ENCODE measurements around the gene BSN. TPM values are rescaled to one million over a fixed set of nuclear protein-coding genes. Genes with fewer than 3 reads are reported as not detected.
"Not testable (repeated sequence)": the region's sequence is repeated elsewhere in the genome, so short reads cannot be mapped to it uniquely, and the experiment has no call there.

The BSN gene
- total RNA-seq, 2 experiments from 2014 or later, result 0.03 to 0.05 TPM

GRCh38 chr3:49684453-49684852 lies 130.2 kb downstream of the BSN start:
- POLR2A ChIA-PET, CTCF ChIA-PET, H3K4me3 Mint-ChIP-seq, H3K27ac Mint-ChIP-seq, H3K9me3 Mint-ChIP-seq, DNase-seq: not testable (repeated sequence)
- Mint-ChIP-seq H3K4me1 (peaks cover 15% of the 10 kb centered on the region), H3K36me3 (ENCODE audit: low read depth) (peaks cover 17% of the 10 kb centered on the region), H3K27me3 (peaks cover 12% of the 10 kb centered on the region)

DNA sequence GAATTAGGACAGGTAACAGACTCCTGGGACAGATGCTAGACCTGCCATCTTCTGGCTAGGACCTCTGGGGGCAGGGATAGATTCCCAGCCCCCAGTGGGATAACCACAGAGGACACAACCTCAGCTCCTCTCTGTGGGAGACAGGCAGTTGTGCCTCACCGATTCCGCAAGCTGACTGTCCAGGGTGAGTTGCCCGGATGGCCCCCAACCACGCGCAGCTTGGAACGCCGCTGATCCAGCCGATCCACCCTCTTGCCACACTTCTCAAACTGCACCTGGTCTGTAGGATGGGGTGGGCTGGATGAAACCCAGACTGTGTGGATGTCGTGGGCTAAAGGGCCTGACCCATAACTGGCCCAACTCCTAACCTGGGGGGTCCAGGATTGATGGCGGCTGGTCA lies 130.8 kb downstream of the BSN start:
- H3K4me3 Mint-ChIP-seq, CTCF ChIA-PET, DNase-seq, H3K27ac Mint-ChIP-seq, H3K9me3 Mint-ChIP-seq: not testable (repeated sequence)
- H3K4me1 Mint-ChIP-seq, result peaks cover 22% of the 10 kb centered on the region
- H3K36me3 Mint-ChIP-seq (ENCODE audit: low read depth), result peaks cover 14% of the 10 kb centered on the region
- POLR2A ChIA-PET, result interaction anchor here (0.6 kb wide), 1 partner anchor 220 kb away, joined by 3 read pairs; no protein-coding TSS in a partner anchor
- H3K27me3 Mint-ChIP-seq, result peaks cover 12% of the 10 kb centered on the region

- H3K36me3 Mint-ChIP-seq (ENCODE audit: low read depth), result peaks cover 13% of the 10 kb centered on the region
- DNase-seq, H3K27ac Mint-ChIP-seq, H3K4me3 Mint-ChIP-seq, H3K9me3 Mint-ChIP-seq, POLR2A ChIA-PET, CTCF ChIA-PET: not testable (repeated sequence)
- H3K4me1 Mint-ChIP-seq, result peaks cover 29% of the 10 kb centered on the region
- H3K27me3 Mint-ChIP-seq, result peaks cover 12% of the 10 kb centered on the region
Measured at GRCh38 chr3:49685846-49686245, 131.6 kb downstream of the BSN start.

DNA sequence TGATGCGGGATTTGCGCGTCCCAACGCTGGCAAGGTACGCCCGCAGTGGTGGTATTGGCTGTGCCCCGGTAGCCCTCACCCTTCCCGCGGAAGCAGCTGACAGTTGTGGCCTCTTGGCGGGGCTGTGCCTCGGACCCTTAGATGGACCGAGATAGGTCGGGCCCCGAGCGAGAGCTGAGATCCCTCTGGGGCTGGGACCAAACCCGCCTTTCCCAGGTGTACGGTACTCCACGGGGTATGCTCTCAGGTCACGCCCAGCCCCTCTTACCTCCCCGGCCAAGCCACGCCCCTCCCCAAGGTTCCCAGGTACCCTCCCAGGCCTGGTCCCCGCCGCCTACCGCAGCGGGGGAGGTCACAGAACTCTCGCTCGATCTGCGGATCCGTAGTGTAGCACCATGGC lies 132.1 kb downstream of the BSN start:
- H3K9me3 Mint-ChIP-seq, DNase-seq, H3K4me3 Mint-ChIP-seq, CTCF ChIA-PET, H3K27ac Mint-ChIP-seq, POLR2A ChIA-PET: not testable (repeated sequence)
- H3K27me3 Mint-ChIP-seq, result peaks cover 12% of the 10 kb centered on the region
- peaks cover 13% of the 10 kb centered on the region for H3K36me3 Mint-ChIP-seq (ENCODE audit: low read depth)
- H3K4me1 Mint-ChIP-seq, result peaks cover 32% of the 10 kb centered on the region

DNA sequence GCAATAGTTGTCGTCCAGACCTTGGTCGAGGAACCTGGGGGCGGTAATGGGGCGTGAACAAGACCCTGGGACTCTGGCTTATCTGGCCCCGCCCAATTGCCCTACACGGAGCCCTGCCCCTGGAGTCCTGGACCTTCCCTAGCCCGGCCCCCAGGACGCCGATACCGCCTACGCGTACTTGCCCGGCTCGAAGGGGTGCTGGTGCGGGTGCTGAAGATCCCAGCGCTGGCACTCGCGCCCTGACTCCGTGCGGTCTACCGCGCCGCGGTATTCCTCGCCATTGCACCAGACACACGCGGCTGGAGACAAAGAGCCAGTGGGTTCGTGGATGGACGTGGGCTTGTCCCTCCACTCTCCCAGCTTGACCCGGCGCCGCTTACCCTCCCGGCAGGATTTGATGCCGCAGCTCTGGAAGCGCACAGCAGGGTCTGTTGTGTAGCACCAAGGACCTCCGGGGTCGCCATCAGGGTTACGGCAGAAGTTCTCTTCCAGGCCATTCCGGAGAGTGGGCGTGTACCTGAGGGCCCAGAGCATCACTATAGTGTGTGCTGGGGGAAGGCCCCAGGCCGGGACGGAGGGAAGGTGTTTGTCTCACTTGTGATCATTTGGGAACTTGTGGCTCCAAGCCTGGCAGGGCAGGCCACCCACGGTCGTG lies 132.6 kb downstream of the BSN start:
- H3K9me3 Mint-ChIP-seq, POLR2A ChIA-PET, H3K27ac Mint-ChIP-seq, H3K4me3 Mint-ChIP-seq, CTCF ChIA-PET, DNase-seq: not testable (repeated sequence)
- Mint-ChIP-seq H3K4me1 (peaks cover 33% of the 10 kb centered on the region), H3K36me3 (ENCODE audit: low read depth) (peaks cover 13% of the 10 kb centered on the region), H3K27me3 (peaks cover 12% of the 10 kb centered on the region)

GRCh38 chr3:49687424-49687795 lies 133.1 kb downstream of the BSN start:
- DNase-seq, CTCF ChIA-PET, POLR2A ChIA-PET, H3K9me3 Mint-ChIP-seq, H3K27ac Mint-ChIP-seq, H3K4me3 Mint-ChIP-seq: not testable (repeated sequence)
- Mint-ChIP-seq H3K4me1 (peaks cover 33% of the 10 kb centered on the region), H3K36me3 (ENCODE audit: low read depth) (peaks cover 13% of the 10 kb centered on the region), H3K27me3 (peaks cover 12% of the 10 kb centered on the region)

DNA sequence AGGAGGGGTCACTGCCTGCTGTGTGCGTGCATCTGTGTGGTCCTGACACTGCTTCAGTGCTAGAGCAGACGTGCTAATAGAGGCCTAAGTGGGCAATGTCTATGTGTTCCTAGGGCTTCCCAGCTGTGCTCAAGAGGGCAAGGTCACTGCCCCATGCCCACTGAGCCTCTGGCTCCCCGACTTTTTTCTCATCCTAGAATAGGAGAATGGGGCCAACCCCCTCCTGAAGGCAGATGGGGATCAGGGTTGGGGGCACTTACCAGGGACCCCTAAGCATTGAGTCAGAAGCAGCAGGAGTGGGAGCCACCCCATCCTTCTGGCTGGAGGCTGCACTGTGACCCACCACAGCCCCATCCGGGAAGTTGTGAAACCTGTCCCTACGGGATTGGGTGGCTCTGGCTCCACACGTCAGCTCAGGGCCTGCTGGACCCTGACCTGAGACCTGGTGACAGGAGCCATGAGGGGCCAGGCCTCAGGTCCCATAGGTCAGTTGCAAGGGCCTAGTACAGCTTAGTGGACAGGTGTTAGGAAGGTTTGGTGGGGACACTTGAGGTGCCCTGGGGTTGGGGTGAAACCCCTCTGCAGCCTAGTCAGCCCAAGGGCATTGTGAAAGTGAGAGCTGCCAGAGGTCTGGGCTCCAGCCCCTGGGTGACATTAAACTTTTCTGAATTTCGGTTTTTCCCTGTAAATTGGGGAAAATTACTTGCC lies 134.2 kb downstream of the BSN start:
- POLR2A ChIA-PET, result interaction anchor here (1.2 kb wide), 1 partner anchor 149 kb away, joined by 6 read pairs; no protein-coding TSS in a partner anchor
- peak overlapping the region; percentile 97 for H3K4me3 Mint-ChIP-seq
- H3K27ac Mint-ChIP-seq, result peak overlapping the region; percentile 87
- H3K9me3 Mint-ChIP-seq; CTCF ChIA-PET; DNase-seq; H3K36me3 Mint-ChIP-seq (ENCODE audit: low read depth): not testable (repeated sequence)
- peaks cover 33% of the 10 kb centered on the region for H3K4me1 Mint-ChIP-seq
- peaks cover 12% of the 10 kb centered on the region for H3K27me3 Mint-ChIP-seq

DNA sequence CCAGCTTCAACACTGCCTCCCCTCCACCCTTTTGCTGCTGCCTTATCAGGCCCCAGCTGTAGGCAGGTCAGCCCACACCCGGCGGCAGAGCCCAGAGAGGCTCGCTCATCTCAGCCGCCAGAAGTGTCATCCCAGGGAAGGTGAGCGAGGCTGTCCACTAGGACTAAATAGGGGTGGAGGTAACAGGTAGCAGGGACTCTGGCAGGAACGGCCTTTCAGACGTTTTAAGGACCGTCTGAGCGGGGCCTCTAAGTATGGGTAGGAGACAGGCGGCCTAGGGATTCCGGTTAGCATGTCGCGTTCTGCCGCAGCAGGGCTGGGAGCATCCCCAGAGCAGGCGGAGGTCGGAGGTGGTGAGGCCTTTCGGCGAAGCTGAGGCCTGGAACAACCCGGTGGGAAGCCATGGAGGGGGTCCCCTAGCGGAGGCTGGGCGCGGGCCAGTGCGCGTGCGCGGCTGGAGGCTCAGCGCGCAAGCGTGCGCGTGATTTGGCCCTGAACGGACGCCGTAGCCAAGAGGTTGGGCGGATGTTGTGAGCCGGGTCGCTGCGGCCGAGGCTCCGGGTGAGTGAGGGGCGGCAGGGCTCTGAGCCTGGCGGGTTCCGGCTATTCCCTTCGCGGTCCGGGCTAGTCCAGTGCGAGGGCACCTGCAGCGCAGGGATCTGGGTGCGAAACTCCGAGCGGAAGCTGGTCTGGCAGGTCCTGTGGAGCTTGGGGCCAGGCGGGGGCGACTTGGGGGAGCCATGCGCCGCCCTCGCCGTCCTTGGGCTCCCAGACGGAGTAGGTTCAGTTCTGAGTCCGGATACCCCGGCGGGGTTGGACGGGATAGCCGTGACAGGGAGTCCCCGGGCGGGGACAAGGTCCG lies 135.0 kb downstream of the BSN start, which contains the start of the genes MST1 and RNF123:
TSS of gene MST1 (minus strand) at position 429 of the 862 bp plus-strand sequence. CDS start 783 bp downstream, outside the sequence.
TSS of gene RNF123 (plus strand) at position 512 of the 862 bp plus-strand sequence. CDS start 1,609 bp downstream, outside the sequence.
- DNase-seq, result peak; percentile 93
- Mint-ChIP-seq H3K27me3 (peaks cover 12% of the 10 kb centered on the region), H3K4me3 (peak within 1 kb of the TSS; percentile 97), H3K36me3 (ENCODE audit: low read depth) (peaks cover 7% of the 10 kb centered on the region), H3K27ac (peak within 1 kb of the TSS; percentile 87), H3K4me1 (peaks cover 33% of the 10 kb centered on the region), H3K9me3 (no peaks in the 10 kb centered on the region)
- ChIA-PET POLR2A (interaction anchor here (0.6 to 1.2 kb wide), 3 partner anchors 35 to 149 kb away, joined by 3 to 6 read pairs (median 3); no protein-coding TSS in a partner anchor), CTCF (interaction anchor here (0.8 kb wide), 1 partner anchor 77 kb away, joined by 3 read pairs; no protein-coding TSS in a partner anchor)

GRCh38 chr3:49689908-49690624 lies 135.8 kb downstream of the BSN start:
- H3K4me3 Mint-ChIP-seq, result peak overlapping the region; percentile 97
- H3K36me3 Mint-ChIP-seq (ENCODE audit: low read depth); H3K9me3 Mint-ChIP-seq; DNase-seq: not testable (repeated sequence)
- peak overlapping the region; percentile 87 for H3K27ac Mint-ChIP-seq
- H3K27me3 Mint-ChIP-seq, result peaks cover 12% of the 10 kb centered on the region
- ChIA-PET CTCF (interaction anchor here (0.8 kb wide), 1 partner anchor 78 kb away, joined by 3 read pairs; no protein-coding TSS in a partner anchor), POLR2A (interaction anchor here (0.6 to 1.2 kb wide), 3 partner anchors 34 to 150 kb away, joined by 3 to 6 read pairs (median 3); no protein-coding TSS in a partner anchor)
- H3K4me1 Mint-ChIP-seq, result peaks cover 33% of the 10 kb centered on the region

DNA sequence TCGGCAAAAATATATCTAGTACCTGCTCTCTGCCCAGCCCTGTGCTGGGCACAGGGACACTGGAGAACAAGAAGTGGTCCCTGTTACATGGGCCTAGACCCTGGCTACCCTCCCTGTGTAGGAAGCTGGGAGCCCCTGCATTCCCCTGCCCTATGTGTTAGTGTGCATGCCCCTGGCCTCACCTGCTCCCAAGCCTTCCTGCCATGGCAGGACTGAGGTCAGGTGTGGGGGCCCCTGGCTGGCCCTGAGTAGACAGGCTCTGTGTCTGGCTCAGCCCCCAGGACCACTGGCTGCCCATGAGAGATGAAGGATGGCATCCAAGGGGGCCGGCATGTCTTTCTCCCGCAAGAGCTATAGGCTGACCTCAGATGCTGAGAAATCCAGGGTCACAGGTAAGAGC lies 136.6 kb downstream of the BSN start:
- not testable (repeated sequence) for DNase-seq
- peak overlapping the region; percentile 97 for H3K4me3 Mint-ChIP-seq

GRCh38 chr3:49691481-49691880 lies 137.2 kb downstream of the BSN start:
- POLR2A ChIA-PET; DNase-seq; H3K36me3 Mint-ChIP-seq (ENCODE audit: low read depth); CTCF ChIA-PET; H3K27ac Mint-ChIP-seq; H3K9me3 Mint-ChIP-seq; H3K27me3 Mint-ChIP-seq: not testable (repeated sequence)
- Mint-ChIP-seq H3K4me1 (peaks cover 28% of the 10 kb centered on the region), H3K4me3 (peak overlapping the region; percentile 97)

More for the DNA sequence above, 136.6 kb downstream of the BSN start:
- H3K27me3 Mint-ChIP-seq; CTCF ChIA-PET; H3K9me3 Mint-ChIP-seq; POLR2A ChIA-PET; H3K27ac Mint-ChIP-seq; H3K36me3 Mint-ChIP-seq (ENCODE audit: low read depth): not testable (repeated sequence)
- peaks cover 30% of the 10 kb centered on the region for H3K4me1 Mint-ChIP-seq

DNA sequence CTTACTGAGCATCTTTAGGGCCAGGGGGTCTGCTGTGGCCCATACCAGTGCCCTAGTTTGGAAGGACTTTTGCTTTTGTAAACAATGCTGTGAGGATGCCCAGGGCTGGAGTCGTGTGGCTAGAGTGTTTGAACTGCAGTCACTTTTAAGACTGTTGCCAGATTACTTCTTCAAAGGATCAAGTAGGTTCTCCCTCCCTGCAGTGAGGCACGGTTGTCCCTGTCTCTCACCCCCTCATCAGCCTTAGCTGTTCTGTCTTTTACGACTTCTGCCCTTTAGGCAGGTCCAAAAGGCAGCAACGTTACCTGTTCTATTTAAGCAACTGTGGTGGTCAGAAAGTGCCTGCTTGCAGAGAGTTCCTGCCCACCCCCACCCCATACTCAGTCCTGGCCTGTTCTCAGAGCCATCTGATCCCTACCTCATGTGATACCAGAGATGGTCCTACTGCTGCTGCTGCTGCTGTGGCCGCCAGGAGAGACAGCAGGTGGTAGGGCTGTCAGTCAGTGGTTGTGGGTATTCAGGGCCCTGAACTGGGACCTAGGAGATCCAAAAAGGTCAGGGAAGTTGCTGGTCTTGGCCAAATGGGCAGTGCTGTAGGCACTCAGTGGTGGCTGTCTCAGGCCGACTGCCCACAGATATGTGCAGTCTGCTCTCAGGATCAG lies 140.3 kb downstream of the BSN start:
- POLR2A ChIA-PET; CTCF ChIA-PET; DNase-seq; H3K27ac Mint-ChIP-seq; H3K27me3 Mint-ChIP-seq; H3K4me3 Mint-ChIP-seq; H3K36me3 Mint-ChIP-seq (ENCODE audit: low read depth); H3K9me3 Mint-ChIP-seq: not testable (repeated sequence)
- H3K4me1 Mint-ChIP-seq, result peaks cover 17% of the 10 kb centered on the region
